GM11168 (cell line): ENCODE measurements around the gene CCT7.
"Not testable (repeated sequence)": the region's sequence is repeated elsewhere in the genome, so short reads cannot be mapped to it uniquely, and the experiment has no call there.

Experiments used
- in situ Hi-C: fragments of 300-500 bp; cut with MboI; formaldehyde crosslinking; loops from one replicate; pipeline ENCODE4 v1.12.0; 2022; ENCODE audit warnings: low sequenced_read_pairs; ENCODE audit not compliant: unreplicated experiment

Gene CCT7

DNA sequence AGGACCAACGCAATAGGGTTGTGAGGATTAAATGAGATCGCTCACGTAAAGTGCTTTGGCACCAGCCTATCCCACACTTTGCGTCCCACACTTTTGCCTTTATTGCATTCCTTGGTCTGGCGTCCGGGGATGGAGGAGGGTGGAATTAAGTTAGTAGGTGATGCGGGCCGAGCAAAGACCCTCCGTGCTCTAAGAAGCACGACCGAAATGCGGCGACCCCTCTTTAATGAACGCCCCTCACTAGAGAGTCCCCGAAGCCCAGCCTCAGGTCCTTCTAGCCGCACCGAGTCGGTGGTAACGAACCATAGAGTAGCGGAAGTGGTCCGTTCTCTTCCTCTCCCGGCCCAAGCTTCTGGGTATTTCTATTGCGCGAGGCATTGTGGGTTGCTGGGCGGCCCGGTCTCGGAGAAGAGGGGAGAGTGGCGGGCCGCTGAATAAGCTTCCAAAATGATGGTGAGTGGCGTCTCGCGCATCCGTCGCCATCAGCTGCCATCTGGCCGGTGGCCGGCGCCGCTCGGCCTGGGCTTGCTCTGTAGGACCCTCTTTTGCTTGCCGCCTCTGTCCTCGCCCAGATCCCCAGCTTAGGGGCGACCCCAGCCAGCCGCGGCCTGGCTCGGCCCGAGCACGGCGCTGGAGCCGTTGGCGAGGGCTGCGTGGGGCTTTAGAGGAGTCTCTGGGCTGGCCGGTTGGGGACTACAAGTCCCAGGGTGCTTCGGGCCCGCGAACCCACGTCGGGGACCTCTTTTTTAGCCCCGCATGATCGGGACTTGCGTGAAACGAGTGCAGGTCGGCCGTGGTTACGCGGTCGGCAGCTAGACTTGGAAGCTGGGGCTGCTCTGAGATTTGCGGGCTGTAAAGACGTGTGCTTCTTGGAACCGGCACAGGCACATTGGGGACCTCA is at the start of gene CCT7:
Gene CCT7 (plus strand): TSS at position 377 of the 901 bp plus-strand sequence. CDS start 71 bp downstream, at position 448.
- in situ Hi-C loops, result no loop called here

GRCh38 chr2:73185965-73186364 is 48.1 kb upstream of the CCT7 start:
- in situ Hi-C loops, result no loop called here

- in situ Hi-C loops, result no loop called here
Observed at GRCh38 chr2:73187549-73187948, 46.6 kb upstream of the CCT7 start.

DNA sequence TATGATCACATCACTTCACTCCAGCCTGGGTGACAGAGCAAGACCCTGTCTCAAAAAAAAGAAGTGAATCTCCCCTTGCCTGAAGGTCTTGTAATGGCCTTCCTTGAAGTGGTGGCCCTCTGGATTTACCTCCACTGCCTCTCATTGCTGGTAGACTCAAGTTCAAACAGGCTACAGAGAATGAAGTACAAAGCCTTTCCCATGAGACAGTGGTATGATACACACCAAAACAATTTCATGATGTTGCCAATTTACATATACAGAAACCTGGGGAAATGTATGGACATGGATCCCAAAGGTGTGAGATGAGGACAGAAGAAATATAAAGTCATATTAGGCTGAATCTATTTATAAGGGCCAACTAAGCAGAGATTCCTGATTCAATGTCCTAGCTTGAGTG is 36.5 kb upstream of the CCT7 start:
- in situ Hi-C loops, result no loop called here

DNA sequence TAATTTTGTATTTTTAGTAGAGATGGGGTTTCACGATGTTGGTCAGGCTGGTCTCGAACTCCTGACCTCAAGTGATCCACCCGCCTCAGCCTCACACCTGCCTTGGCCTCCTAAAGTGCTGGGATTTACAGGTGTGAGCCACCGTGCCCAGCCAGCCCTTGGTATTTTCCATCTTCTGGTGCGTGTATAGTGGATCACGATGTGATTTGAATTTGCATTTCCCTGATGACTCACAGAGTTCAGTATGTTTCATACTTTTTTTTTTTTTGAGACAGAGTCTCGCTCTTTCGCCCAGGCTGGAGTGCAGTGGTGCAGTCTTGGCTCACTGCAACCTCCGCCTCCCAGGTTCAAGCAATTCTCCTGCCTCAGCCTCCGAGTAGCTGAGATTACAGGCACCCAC is 33.8 kb upstream of the CCT7 start:
- in situ Hi-C loops, result not testable (repeated sequence)

DNA sequence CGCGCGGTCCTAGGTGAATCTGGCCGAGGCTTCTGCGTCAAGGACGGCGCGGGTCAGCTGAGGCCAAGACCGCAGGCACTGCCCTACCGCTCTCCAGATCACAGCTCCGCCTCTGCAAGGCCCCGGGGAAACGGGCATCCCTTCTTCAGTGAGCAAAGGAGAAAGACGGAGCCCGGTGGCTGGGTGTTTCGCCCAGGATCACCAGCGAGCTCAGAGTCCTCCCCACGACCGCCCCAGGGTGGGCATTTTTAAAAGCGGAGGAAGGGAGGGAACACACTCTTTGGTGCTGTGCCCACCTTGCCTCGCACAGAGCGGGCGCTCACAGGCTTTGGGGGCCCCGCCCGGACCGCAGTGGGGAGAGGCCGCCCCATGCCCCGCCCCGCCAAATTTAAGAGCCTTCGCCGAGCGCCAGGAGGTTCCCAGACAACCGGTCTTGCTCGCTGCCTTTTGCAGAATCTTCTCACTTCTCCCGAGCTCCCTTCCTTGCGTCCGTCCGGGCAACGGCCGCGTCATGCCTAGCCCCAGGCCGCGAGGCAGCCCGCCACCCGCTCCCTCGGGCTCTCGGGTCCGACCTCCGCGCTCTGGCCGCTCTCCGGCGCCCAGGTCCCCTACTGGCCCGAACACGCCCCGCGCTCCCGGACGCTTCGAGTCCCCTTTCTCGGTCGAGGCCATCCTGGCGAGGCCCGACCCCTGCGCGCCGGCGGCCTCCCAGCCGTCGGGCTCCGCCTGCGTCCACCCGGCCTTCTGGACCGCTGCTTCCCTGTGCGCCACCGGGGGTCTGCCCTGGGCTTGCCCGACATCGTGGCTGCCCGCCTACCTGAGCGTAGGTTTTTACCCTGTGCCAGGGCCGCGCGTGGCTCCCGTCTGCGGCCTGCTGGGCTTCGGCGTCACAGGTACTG is 31.7 kb upstream of the CCT7 start, which contains the start of gene NOTO:
Gene NOTO (plus strand): TSS at position 419 of the 899 bp plus-strand sequence. CDS start 93 bp downstream, at position 512.
- in situ Hi-C loops, result no loop called here

DNA sequence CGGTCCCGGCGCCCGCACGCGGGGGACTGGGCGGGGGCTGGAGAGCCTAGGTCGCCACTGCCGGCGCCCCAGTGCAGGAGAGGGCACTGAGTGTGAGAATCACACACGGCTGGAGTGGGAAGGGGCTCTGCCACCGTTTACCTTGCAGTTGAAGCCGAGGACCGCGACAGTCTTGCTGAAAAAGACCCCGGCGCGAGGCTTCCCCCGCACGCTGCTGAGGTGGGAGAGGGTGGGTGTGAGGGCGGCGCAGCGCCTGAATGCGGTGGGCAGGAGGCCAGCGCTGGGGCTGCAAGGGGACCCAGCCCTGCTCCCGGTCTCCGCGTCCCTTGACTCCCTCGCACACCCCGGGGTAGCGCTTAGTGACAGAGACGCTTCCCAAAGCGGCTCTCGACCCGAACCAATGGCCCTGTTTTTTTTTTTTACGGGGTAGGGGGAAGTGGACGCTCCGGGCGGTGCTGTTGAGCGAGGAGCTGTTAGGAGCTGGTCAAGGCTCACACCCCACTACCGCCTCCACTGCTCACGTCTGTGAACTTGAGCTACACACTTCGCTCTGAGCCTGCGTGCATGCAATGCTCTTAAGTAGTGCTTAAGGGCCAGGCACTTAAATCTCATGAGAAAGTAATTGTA is 30.9 kb upstream of the CCT7 start:
- in situ Hi-C loops, result no loop called here

GRCh38 chr2:73205611-73206010 is 28.5 kb upstream of the CCT7 start:
- in situ Hi-C loops, result no loop called here

DNA sequence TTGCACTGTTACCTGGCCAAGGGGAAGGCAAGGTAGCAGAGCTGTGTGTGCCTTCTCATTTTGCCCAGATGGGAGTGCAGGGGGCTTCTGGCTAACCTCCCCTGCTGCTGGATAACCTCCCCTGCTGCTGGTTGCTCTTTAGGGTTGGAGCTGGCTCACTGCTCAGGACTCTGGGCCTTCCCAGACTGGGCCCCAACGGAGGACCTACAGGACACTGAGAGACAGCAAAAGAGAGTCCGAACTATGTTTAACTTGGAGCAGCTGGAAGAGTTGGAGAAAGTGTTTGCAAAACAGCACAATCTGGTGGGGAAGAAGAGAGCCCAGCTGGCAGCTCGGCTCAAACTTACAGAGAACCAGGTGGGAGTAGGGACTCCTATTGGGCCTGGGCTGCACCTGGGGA is 25.9 kb upstream of the CCT7 start:
- in situ Hi-C loops, result no loop called here

DNA sequence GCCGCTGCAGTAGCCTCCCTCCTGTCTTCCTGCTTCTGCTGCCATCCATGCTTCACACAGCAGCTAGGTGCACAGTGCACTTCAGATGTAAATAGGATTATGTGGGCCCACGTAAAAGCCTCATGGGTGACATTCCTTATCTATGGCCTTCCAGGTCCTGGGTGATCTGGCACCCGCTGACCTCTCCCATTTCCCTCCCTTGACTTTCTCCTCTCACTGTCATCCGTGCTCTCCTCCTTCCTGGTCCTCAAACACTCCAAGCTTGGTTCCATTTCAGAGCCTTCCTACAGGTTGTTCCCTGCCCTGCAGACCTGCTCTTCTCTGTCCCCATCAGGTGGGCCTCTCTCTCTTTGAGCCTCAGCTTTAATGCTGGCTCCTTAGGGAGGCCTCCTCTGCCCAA is 24.1 kb upstream of the CCT7 start:
- in situ Hi-C loops, result no loop called here

- in situ Hi-C loops, result no loop called here
Observed at GRCh38 chr2:73210696-73211095, 23.4 kb upstream of the CCT7 start.

DNA sequence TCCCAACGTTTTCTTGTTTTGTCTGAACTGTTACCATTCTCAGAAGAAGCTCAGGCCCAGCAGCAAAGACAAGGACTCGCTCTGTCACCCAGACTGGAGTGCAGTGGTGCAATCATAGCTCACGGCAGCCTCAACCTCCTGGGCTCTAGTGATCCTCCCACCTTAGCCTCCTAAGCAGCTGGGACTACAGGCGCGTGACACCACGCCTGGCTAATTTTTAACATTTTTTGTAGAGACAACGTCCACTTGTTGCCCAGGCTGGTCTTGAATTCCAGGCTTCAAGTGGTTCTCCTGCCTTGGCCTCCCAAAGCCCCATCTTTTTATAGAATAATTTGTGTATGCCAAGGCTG is 22.0 kb upstream of the CCT7 start:
- in situ Hi-C loops, result no loop called here

- in situ Hi-C loops, result no loop called here
Observed at GRCh38 chr2:73212448-73213176, 21.5 kb upstream of the CCT7 start.

- in situ Hi-C loops, result no loop called here
Observed at GRCh38 chr2:73214120-73215035, 19.7 kb upstream of the CCT7 start, which contains the start of gene SMYD5. SMYD5 (plus strand) TSS chr2:73214245; CDS start chr2:73214267, 22 bp downstream.

GRCh38 chr2:73215254-73215653 is 18.9 kb upstream of the CCT7 start:
- in situ Hi-C loops, result no loop called here

DNA sequence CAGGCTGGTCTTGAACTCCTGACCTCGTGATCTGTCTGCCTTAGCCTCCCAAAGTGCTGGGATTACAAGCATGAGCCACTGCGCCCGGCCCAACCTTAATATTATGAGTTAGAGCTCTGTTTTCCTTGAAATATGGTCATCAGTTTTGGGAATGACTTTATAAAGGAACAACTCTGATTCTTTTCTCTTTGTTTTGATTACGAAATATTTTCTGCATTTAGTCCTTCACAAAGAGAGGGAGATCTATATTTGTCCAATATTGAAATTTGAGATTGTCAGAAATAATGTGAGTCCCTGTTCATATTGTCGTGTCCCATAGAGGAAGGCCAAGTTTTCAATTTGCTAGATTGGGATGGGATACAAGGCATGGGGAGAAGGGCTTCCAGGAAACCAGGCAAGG is 16.9 kb upstream of the CCT7 start:
- in situ Hi-C loops, result no loop called here

GRCh38 chr2:73217826-73218225 is 16.3 kb upstream of the CCT7 start:
- in situ Hi-C loops, result no loop called here

GRCh38 chr2:73218298-73218697 is 15.8 kb upstream of the CCT7 start:
- in situ Hi-C loops, result no loop called here

GRCh38 chr2:73223821-73224220 is 10.3 kb upstream of the CCT7 start:
- in situ Hi-C loops, result no loop called here
